T-cell (primary cell): ENCODE measurements around the gene RAB31. TPM values are rescaled to one million over a fixed set of nuclear protein-coding genes. Genes with fewer than 3 reads are reported as not detected.

ENCODE experiments used
- ATAC-seq, 4 experiments: fragments of 200-7000 bp in 3 of 4; fragments of 150-1000 bp in 1 of 4; cut with Tn5 transposase; replicated peaks in 1 of 4; 1 replicate in 3 of 4; 2 replicates in 1 of 4; pipeline ENCODE4 v1.10.0; 2021; ENCODE audit warnings: moderate library complexity in 3 of 4, mild to moderate bottlenecking in 2 of 4, moderate number of reproducible peaks in 1 of 4
- CTCF ChIA-PET, 2 donors: fragments of 300-600 bp; sonication (Branson Sonifier 250); formaldehyde crosslinking; loops; one replicate each; lab custom pipeline; 2022; ENCODE audit warnings: antibody characterized with exemption in 2 of 2; lab: Charles Lee
- POLR2A ChIA-PET, 2 donors: fragments of 300-600 bp; sonication (Branson Sonifier 250); formaldehyde crosslinking; loops; one replicate each; lab custom pipeline; 2022; ENCODE audit warnings: antibody characterized with exemption in 2 of 2; lab: Charles Lee
- DNase-seq, 35 experiments: peaks; one replicate each; pipeline versions ENCODE4 v3.0.0 to v3.0.0-alpha.2; 2013 to 2023
- H3K27ac ChIP-seq: one replicate; pipeline ENCODE4 v1.5.1; 2013; ENCODE audit warnings: low read length
- H3K27me3 ChIP-seq, 2 experiments: replicated peaks in 1 of 2; 1 replicate in 1 of 2; 2 replicates in 1 of 2; pipeline versions ENCODE4 v1.6.1 to v1.7.0; 2013; ENCODE audit warnings: low read length in 1 of 2, mixed read lengths in 1 of 2; ENCODE audit not compliant: control insufficient read depth in 2 of 2, insufficient read depth in 2 of 2; ENCODE audit errors: extremely low read depth in 1 of 2
- H3K36me3 ChIP-seq, 2 donors: 1 replicate in 1 of 2; 2 replicates in 1 of 2; pipeline versions ENCODE4 v1.6.1 to v1.7.0; 2013; ENCODE audit warnings: low read length in 1 of 2; ENCODE audit not compliant: control insufficient read depth in 2 of 2, insufficient read depth in 1 of 2; ENCODE audit errors: extremely low read depth in 1 of 2
- H3K4me1 ChIP-seq, 2 experiments: 1 replicate in 1 of 2; 2 replicates in 1 of 2; pipeline versions ENCODE4 v1.6.1 to v1.7.0; 2013; ENCODE audit warnings: low read length in 2 of 2, mixed read lengths in 1 of 2; ENCODE audit not compliant: insufficient read depth in 2 of 2, control insufficient read depth in 1 of 2; ENCODE audit errors: extremely low read depth in 1 of 2
- H3K4me3 ChIP-seq, 2 donors: 1 replicate in 1 of 2; 2 replicates in 1 of 2; pipeline versions ENCODE4 v1.5.1 to v1.7.0; 2013; ENCODE audit warnings: mild to moderate bottlenecking in 2 of 2, low read length in 1 of 2, moderate library complexity in 1 of 2; ENCODE audit not compliant: control insufficient read depth in 1 of 2; ENCODE audit errors: extremely low read depth in 1 of 2
- H3K9me3 ChIP-seq: 2 replicates; pipeline ENCODE4 v1.7.0; 2013
- H3K27ac Mint-ChIP-seq, 2 donors: one replicate each; pipeline ENCODE4 v1.8.0; 2020 to 2021; ENCODE audit warnings: mild to moderate bottlenecking in 2 of 2, mixed read lengths in 2 of 2
- H3K27me3 Mint-ChIP-seq, 2 donors: one replicate each; pipeline ENCODE4 v1.8.0; 2021 to 2022; ENCODE audit warnings: mixed read lengths in 2 of 2
- H3K36me3 Mint-ChIP-seq: one replicate; pipeline ENCODE4 v1.8.0; 2021; ENCODE audit warnings: mixed read lengths
- H3K4me1 Mint-ChIP-seq, 3 donors: one replicate each; pipeline ENCODE4 v1.8.0; 2020 to 2022; ENCODE audit warnings: mixed read lengths in 3 of 3, mild to moderate bottlenecking in 1 of 3
- H3K4me3 Mint-ChIP-seq, 3 donors: one replicate each; pipeline ENCODE4 v1.8.0; 2020 to 2022; ENCODE audit warnings: mild to moderate bottlenecking in 3 of 3, mixed read lengths in 3 of 3, moderate library complexity in 3 of 3
- H3K9me3 Mint-ChIP-seq, 3 donors: one replicate each; pipeline ENCODE4 v1.8.0; 2020 to 2022; ENCODE audit warnings: mixed read lengths in 3 of 3
- WGBS: methylation state at CpG from one replicate; pipeline ENCODE4 v1.1.5; 2013; ENCODE audit warnings: missing lambda C conversion rate; ENCODE audit not compliant: insufficient coverage; 5-methylcytosine and 5-hydroxymethylcytosine counted together
- total RNA-seq, 35 experiments: library from RNA in 6 of 35; stranded (reverse) in 6 of 35; fragments of 120-200 nt in 1 of 35; gene quantifications; one replicate each; pipeline versions ENCODE4 v1.2.1 to v1.2.4 and lab custom pipeline; 2013 to 2026

RAB31 gene
- total RNA-seq, 5 donors from 2014 or later (not counting 1 experiment from before 2014, with no cell fraction given): 0.60 to 2.0 (median 1.5) TPM

- Mint-ChIP-seq H3K9me3 (no peaks in the 10 kb centered on the region), H3K36me3 (no peaks in the 10 kb centered on the region), H3K4me3 (no peak overlapping the region), H3K27ac (no peak overlapping the region), H3K27me3 (peaks cover 26 to 36% of the 10 kb centered on the region in 2 donors), H3K4me1 (peaks cover 0 to 5% (median 0%) of the 10 kb centered on the region in 3 donors)
- ChIA-PET CTCF (no interaction called here), POLR2A (no interaction called here)
- Histone ChIP-seq H3K27ac (no peak overlapping the region), H3K27me3 (peaks cover 0 to 21% of the 10 kb centered on the region in 2 experiments), H3K4me3 (no peak overlapping the region), H3K36me3 (no peaks in the 10 kb centered on the region), H3K4me1 (no peaks in the 10 kb centered on the region), H3K9me3 (no peaks in the 10 kb centered on the region)
- DNase-seq (no peak), ATAC-seq (no peak)
- whole genome bisulfite sequencing: 78% methylated on average over 14 of the region's 14 CpGs
Observed at GRCh38 chr18:9771977-9772660, 64.0 kb downstream of the RAB31 start.

DNA sequence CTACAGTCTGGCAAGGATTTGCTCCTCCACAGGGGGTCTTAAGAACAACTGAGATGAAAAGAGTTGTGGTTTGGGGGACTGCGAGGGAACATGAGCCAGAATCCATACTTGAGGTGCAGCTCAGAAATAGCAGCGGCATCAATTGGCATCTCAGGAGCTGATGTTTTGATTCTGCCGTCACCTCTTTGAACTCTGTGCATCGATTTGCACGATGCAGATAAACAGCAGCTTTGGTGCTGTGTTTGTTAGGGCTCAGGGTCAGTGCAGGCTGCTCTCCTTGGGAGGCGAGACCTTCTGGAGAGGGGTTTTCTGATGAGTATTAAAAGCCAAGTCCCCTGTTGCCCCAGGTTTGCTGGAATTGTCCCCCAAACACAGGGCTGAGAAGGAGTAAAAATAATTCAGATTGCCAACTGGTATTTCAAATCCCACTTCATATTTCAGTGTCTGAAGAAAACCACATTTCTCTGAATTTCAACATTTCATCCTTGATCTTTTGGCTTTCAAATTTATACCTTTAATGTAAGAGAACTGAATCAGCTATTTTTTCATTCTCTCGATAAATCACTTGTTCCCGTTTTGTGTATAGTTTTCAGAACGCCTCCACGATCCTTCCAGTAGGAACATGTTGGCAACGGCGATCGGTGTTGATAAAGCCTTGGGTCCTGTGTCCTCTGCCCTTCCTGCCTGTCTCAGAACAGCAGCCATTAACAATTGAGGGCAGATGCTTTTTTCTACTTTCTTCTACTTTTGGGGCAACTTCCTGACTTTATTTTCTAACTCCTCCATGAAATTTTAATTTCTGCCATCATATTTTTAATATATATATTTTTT, 65.0 kb downstream of the RAB31 start:
- ChIA-PET CTCF (no interaction called here), POLR2A (no interaction called here)
- Mint-ChIP-seq H3K4me3 (no peak overlapping the region), H3K9me3 (no peaks in the 10 kb centered on the region), H3K27ac (no peak overlapping the region), H3K4me1 (peaks cover 0 to 5% (median 0%) of the 10 kb centered on the region in 3 donors), H3K27me3 (peaks cover 26 to 36% of the 10 kb centered on the region in 2 donors), H3K36me3 (no peaks in the 10 kb centered on the region)
- ATAC-seq (no peak), DNase-seq (no peak)
- 88% methylated on average over 8 of the region's 13 CpGs for WGBS
- Histone ChIP-seq H3K4me3 (no peak overlapping the region), H3K4me1 (no peaks in the 10 kb centered on the region), H3K27me3 (peaks cover 0 to 23% of the 10 kb centered on the region in 2 experiments), H3K36me3 (no peaks in the 10 kb centered on the region), H3K9me3 (no peaks in the 10 kb centered on the region), H3K27ac (no peak overlapping the region)

GRCh38 chr18:9774150-9774549, 66.0 kb downstream of the RAB31 start:
- no peak for DNase-seq
- Mint-ChIP-seq H3K36me3 (no peaks in the 10 kb centered on the region), H3K27me3 (peaks cover 26 to 37% of the 10 kb centered on the region in 2 donors), H3K4me1 (peaks cover 0 to 5% (median 0%) of the 10 kb centered on the region in 3 donors), H3K27ac (no peak overlapping the region), H3K9me3 (no peaks in the 10 kb centered on the region), H3K4me3 (no peak overlapping the region)
- ATAC-seq: no peak
- H3K9me3 ChIP-seq: no peaks in the 10 kb centered on the region
- H3K27me3 ChIP-seq: peaks cover 0 to 24% of the 10 kb centered on the region in 2 experiments
- WGBS: no CpG with 5 or more reads among the region's 5 CpGs
- H3K36me3 ChIP-seq: no peaks in the 10 kb centered on the region
- H3K27ac ChIP-seq: no peak overlapping the region
- POLR2A ChIA-PET: no interaction called here
- CTCF ChIA-PET: no interaction called here
- no peaks in the 10 kb centered on the region for H3K4me1 ChIP-seq
- H3K4me3 ChIP-seq: no peak overlapping the region

- Histone ChIP-seq H3K27me3 (peaks cover 0 to 26% of the 10 kb centered on the region in 2 experiments), H3K27ac (no peak overlapping the region), H3K9me3 (no peaks in the 10 kb centered on the region), H3K4me3 (no peak overlapping the region), H3K4me1 (no peaks in the 10 kb centered on the region), H3K36me3 (no peaks in the 10 kb centered on the region)
- CTCF ChIA-PET: no interaction called here
- H3K36me3 Mint-ChIP-seq: no peaks in the 10 kb centered on the region
- DNase-seq (no peak), ATAC-seq (no peak)
- peaks cover 0 to 5% (median 0%) of the 10 kb centered on the region in 3 donors for H3K4me1 Mint-ChIP-seq
- POLR2A ChIA-PET: no interaction called here
- H3K9me3 Mint-ChIP-seq: no peaks in the 10 kb centered on the region
- WGBS: 88% methylated on average over 5 of the region's 10 CpGs
- peaks cover 26 to 32% of the 10 kb centered on the region in 2 donors for H3K27me3 Mint-ChIP-seq
- H3K27ac Mint-ChIP-seq: no peak overlapping the region
- no peak overlapping the region for H3K4me3 Mint-ChIP-seq
Observed at GRCh38 chr18:9775178-9775577, 67.1 kb downstream of the RAB31 start.

DNA sequence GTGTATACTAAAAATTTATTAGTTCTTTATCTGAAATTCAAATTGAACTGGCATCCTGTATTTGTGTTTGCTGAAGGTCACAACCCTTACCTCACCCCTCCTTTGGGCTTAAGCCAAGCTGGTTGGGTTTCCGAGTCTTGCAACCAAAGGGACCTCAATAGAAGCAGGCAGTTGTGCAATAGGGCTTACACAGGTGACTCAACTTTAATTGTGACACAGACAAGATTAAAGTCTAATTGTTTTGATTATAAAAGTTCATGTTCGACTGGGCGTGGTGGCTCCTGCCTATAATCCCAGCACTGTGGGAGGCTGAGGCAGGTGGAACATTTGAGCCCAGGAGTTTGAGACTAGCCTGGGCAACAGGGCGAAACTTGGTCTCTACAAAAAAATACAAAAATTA, 71.5 kb downstream of the RAB31 start:
- 100% methylated on average over 2 of the region's 4 CpGs for WGBS
- CTCF ChIA-PET: no interaction called here
- H3K4me3 Mint-ChIP-seq: no peak overlapping the region

GRCh38 chr18:9782073-9782857, 74.2 kb downstream of the RAB31 start:
- no peak overlapping the region for H3K27ac Mint-ChIP-seq
- WGBS: 96% methylated on average over 9 of the region's 11 CpGs
- H3K27me3 Mint-ChIP-seq: peaks cover 7 to 27% of the 10 kb centered on the region in 2 donors
- no peak overlapping the region for H3K4me3 Mint-ChIP-seq
- no peak overlapping the region for H3K4me3 ChIP-seq
- H3K4me1 Mint-ChIP-seq: no peaks in the 10 kb centered on the region
- ChIA-PET POLR2A (no interaction called here), CTCF (no interaction called here)
- H3K4me1 ChIP-seq: no peaks in the 10 kb centered on the region
- H3K27ac ChIP-seq: no peak overlapping the region
- no peaks in the 10 kb centered on the region for H3K9me3 ChIP-seq
- H3K27me3 ChIP-seq: peaks cover 0 to 12% of the 10 kb centered on the region in 2 experiments
- no peaks in the 10 kb centered on the region for H3K36me3 Mint-ChIP-seq
- DNase-seq (no peak), ATAC-seq (no peak)
- no peaks in the 10 kb centered on the region for H3K36me3 ChIP-seq
- no peaks in the 10 kb centered on the region for H3K9me3 Mint-ChIP-seq

More for the DNA sequence above, 71.5 kb downstream of the RAB31 start:
- POLR2A ChIA-PET: no interaction called here
- no peaks in the 10 kb centered on the region for H3K36me3 ChIP-seq
- no peaks in the 10 kb centered on the region for H3K4me1 ChIP-seq
- Mint-ChIP-seq H3K9me3 (no peaks in the 10 kb centered on the region), H3K36me3 (no peaks in the 10 kb centered on the region), H3K27me3 (peaks cover 13 to 14% of the 10 kb centered on the region in 2 donors), H3K27ac (no peak overlapping the region), H3K4me1 (no peaks in the 10 kb centered on the region)
- H3K27me3 ChIP-seq: peaks cover 0 to 12% of the 10 kb centered on the region in 2 experiments
- H3K4me3 ChIP-seq: no peak overlapping the region
- ATAC-seq (no peak), DNase-seq (no peak)
- no peak overlapping the region for H3K27ac ChIP-seq
- no peaks in the 10 kb centered on the region for H3K9me3 ChIP-seq
